ENCODE data around the gene DSN1.
A peak's percentile ranks its signal among the peaks of the same experiment; 100 is the strongest.

DSN1 gene

DNA sequence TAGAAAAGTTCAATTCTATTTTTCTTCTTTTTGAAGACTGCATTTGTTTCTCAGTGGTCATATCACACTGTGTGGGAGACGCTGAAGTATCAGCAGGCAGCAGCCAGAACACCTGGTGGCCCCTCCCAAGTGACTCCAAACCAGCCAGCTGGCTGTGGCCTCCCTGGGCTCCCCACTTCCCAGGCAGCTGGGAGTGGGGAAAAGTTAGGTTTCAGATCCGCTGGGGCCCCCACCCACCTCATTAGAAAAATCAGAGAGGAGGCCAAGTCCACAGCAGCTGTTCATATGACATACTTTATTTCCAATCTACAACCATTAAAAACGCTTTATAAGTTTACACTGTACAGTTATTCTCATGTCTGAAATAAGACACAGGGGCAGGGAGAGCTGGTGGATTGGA, 3.6 kb upstream of the DSN1 start:
- CTCF ChIA-PET, result interaction anchor here (0.7 to 1.4 kb wide), 6 partner anchors 43 to 327 kb away, joined by 3 to 6 read pairs (median 4); no protein-coding TSS in a partner anchor
- Histone ChIP-seq H3K4me3 (ENCODE audit: control insufficient read depth in 1 of 7, extremely low read depth in 1 of 7, insufficient read depth in 4 of 7, low read depth in 2 of 7, low read length in 6 of 7) (no peak overlapping the region), H3K9me3 (ENCODE audit: control extremely low read depth in 1 of 5, control insufficient read depth in 4 of 5, insufficient read depth in 2 of 5, low read depth in 1 of 5, low read length in 4 of 5) (no peaks in the 10 kb centered on the region), H3K27ac (ENCODE audit: insufficient read depth in 1 of 2, low read depth in 1 of 2, low read length in 2 of 2, poor library complexity in 1 of 2, severe bottlenecking in 2 of 2) (no peak overlapping the region), H3K4me1 (ENCODE audit: control extremely low read depth in 1 of 4, control insufficient read depth in 4 of 4, insufficient read depth in 4 of 4, low read length in 3 of 4) (peaks cover 6 to 14% (median 10%) of the 10 kb centered on the region in 4 experiments), H3K36me3 (ENCODE audit: control insufficient read depth in 4 of 4, insufficient read depth in 4 of 4, low read length in 3 of 4) (no peaks in the 10 kb centered on the region), H3K27me3 (replicated peaks in 2 of 5; ENCODE audit: control insufficient read depth in 4 of 5, insufficient read depth in 5 of 5, low read length in 4 of 5) (no peaks in the 10 kb centered on the region)
- no CpG with 5 or more reads among the region's 3 CpGs for WGBS (ENCODE audit: insufficient coverage)
- no peak for DNase-seq
- POLR2A ChIA-PET, result no interaction called here

DNA sequence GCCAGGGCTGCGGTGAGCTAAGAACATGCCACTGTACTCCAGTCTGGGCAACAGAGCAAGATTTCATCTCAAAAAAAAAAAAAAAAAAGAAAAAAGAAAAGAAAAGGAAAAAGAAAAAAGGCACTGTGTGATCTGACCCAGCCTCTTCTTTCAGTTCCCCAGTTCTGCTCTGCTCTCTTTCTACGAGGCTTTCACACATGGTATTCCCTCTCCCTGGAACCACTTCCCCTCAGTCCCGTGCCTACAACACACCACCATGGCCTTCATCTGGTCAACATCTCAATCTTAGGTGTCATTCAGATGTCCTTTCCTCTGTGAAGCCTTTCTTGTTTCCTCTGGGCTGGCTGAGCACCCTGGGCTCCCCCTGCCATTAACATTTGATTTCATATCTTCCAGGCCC, 2.3 kb upstream of the DSN1 start:
- Histone ChIP-seq H3K36me3 (ENCODE audit: control insufficient read depth in 4 of 4, insufficient read depth in 4 of 4, low read length in 3 of 4) (peaks cover 0 to 6% (median under 1%) of the 10 kb centered on the region in 4 experiments), H3K4me3 (ENCODE audit: control insufficient read depth in 1 of 7, extremely low read depth in 1 of 7, insufficient read depth in 4 of 7, low read depth in 2 of 7, low read length in 6 of 7) (no peak overlapping the region), H3K9me3 (ENCODE audit: control extremely low read depth in 1 of 5, control insufficient read depth in 4 of 5, insufficient read depth in 2 of 5, low read depth in 1 of 5, low read length in 4 of 5) (no peaks in the 10 kb centered on the region), H3K27ac (ENCODE audit: insufficient read depth in 1 of 2, low read depth in 1 of 2, low read length in 2 of 2, poor library complexity in 1 of 2, severe bottlenecking in 2 of 2) (no peak overlapping the region), H3K27me3 (replicated peaks in 2 of 5; ENCODE audit: control insufficient read depth in 4 of 5, insufficient read depth in 5 of 5, low read length in 4 of 5) (no peaks in the 10 kb centered on the region), H3K4me1 (ENCODE audit: control extremely low read depth in 1 of 4, control insufficient read depth in 4 of 4, insufficient read depth in 4 of 4, low read length in 3 of 4) (peaks cover 6 to 14% (median 10%) of the 10 kb centered on the region in 4 experiments)
- ChIA-PET POLR2A (no interaction called here), CTCF (interaction anchor here (1.0 kb wide), 1 partner anchor 20 kb away, joined by 3 read pairs; no protein-coding TSS in a partner anchor)
- 94% methylated on average over 2 of the region's 3 CpGs for WGBS (ENCODE audit: insufficient coverage)
- DNase-seq, result no peak

DNA sequence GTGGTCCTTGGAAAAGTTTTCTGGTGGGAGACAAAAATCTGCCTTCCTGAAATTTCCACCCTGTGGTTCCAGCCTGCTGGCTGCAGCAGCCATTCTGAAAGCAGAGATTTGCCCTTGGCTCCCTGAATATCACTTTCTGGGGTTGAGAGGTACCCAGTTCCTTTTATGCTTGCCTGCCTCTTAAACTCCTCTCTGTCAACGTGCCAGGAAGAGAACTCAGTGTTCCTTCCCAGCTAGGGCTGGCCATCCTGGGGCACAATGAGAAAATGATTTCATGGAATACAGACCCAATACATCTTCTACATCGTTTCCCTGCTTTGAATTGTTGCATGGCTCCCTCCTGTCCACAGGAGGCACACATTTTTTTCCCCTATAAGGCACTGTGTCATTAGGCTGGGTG, 1.6 kb upstream of the DSN1 start:
- ChIA-PET CTCF (interaction anchor here (0.9 to 2.3 kb wide), 5 partner anchors 11 to 149 kb away, joined by 3 to 14 read pairs (median 8); no protein-coding TSS in a partner anchor), POLR2A (interaction anchor here (0.6 kb wide), 1 partner anchor 164 kb away, joined by 3 read pairs; no protein-coding TSS in a partner anchor)
- DNase-seq, result no peak
- H3K4me1 ChIP-seq (ENCODE audit: control extremely low read depth in 1 of 4, control insufficient read depth in 4 of 4, insufficient read depth in 4 of 4, low read length in 3 of 4), result peaks cover 6 to 14% (median 10%) of the 10 kb centered on the region in 4 experiments
- no peak overlapping the region for H3K27ac ChIP-seq (ENCODE audit: insufficient read depth in 1 of 2, low read depth in 1 of 2, low read length in 2 of 2, poor library complexity in 1 of 2, severe bottlenecking in 2 of 2)
- H3K36me3 ChIP-seq (ENCODE audit: control insufficient read depth in 4 of 4, insufficient read depth in 4 of 4, low read length in 3 of 4), result peaks cover 0 to 9% (median 3%) of the 10 kb centered on the region in 4 experiments
- H3K4me3 ChIP-seq (ENCODE audit: control insufficient read depth in 1 of 7, extremely low read depth in 1 of 7, insufficient read depth in 4 of 7, low read depth in 2 of 7, low read length in 6 of 7), result no peak overlapping the region
- no peaks in the 10 kb centered on the region for H3K27me3 ChIP-seq (replicated peaks in 2 of 5; ENCODE audit: control insufficient read depth in 4 of 5, insufficient read depth in 5 of 5, low read length in 4 of 5)
- WGBS (ENCODE audit: insufficient coverage), result 100% methylated on average over 1 of the region's 2 CpGs
- no peaks in the 10 kb centered on the region for H3K9me3 ChIP-seq (ENCODE audit: control extremely low read depth in 1 of 5, control insufficient read depth in 4 of 5, insufficient read depth in 2 of 5, low read depth in 1 of 5, low read length in 4 of 5)

DNA sequence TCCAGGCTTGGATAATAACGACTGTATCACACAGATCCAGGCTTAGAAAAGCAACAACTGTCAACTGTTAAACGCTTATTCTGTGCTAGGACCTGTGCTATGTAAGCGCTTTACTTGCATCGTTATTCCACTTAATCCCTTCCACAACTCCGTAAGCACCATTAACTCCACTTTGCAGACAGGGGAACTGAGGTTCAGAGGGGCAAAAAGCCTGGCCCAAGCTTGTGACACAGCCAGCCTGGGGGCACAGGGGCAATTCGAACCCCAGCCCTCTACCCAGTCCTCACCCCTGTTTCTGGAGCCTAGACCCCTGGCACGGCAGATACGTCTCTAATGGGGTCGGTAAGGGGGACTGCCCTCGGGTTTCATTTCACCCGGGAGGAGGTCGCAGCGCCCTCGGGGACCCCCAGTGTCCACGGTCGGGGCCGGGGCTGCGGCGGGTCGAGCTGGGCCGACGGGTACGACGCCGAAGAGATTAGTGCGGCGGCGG, 411 bp downstream of the DSN1 start:
- peak overlapping the region in 1 of 2 experiments; percentile 94 for H3K27ac ChIP-seq (ENCODE audit: insufficient read depth in 1 of 2, low read depth in 1 of 2, low read length in 2 of 2, poor library complexity in 1 of 2, severe bottlenecking in 2 of 2)
- no peaks in the 10 kb centered on the region for H3K9me3 ChIP-seq (ENCODE audit: control extremely low read depth in 1 of 5, control insufficient read depth in 4 of 5, insufficient read depth in 2 of 5, low read depth in 1 of 5, low read length in 4 of 5)
- ChIA-PET POLR2A (interaction anchor here (1.2 kb wide), 1 partner anchor 17 kb away, joined by 3 read pairs; no protein-coding TSS in a partner anchor), CTCF (interaction anchor here (0.9 to 2.3 kb wide), 9 partner anchors 14 to 201 kb away, joined by 3 to 14 read pairs (median 6); no protein-coding TSS in a partner anchor)
- peak in 1 of 3 donors; percentile 10 for DNase-seq
- peaks cover 2 to 19% (median 6%) of the 10 kb centered on the region in 4 experiments for H3K36me3 ChIP-seq (ENCODE audit: control insufficient read depth in 4 of 4, insufficient read depth in 4 of 4, low read length in 3 of 4)
- peaks cover 6 to 14% (median 10%) of the 10 kb centered on the region in 4 experiments for H3K4me1 ChIP-seq (ENCODE audit: control extremely low read depth in 1 of 4, control insufficient read depth in 4 of 4, insufficient read depth in 4 of 4, low read length in 3 of 4)
- peak overlapping the region; percentile 77 to 98 (median 90) for H3K4me3 ChIP-seq (ENCODE audit: control insufficient read depth in 1 of 7, extremely low read depth in 1 of 7, insufficient read depth in 4 of 7, low read depth in 2 of 7, low read length in 6 of 7)
- WGBS (ENCODE audit: insufficient coverage), result 3% methylated on average over 26 of the region's 28 CpGs
- no peaks in the 10 kb centered on the region for H3K27me3 ChIP-seq (replicated peaks in 2 of 5; ENCODE audit: control insufficient read depth in 4 of 5, insufficient read depth in 5 of 5, low read length in 4 of 5)

DNA sequence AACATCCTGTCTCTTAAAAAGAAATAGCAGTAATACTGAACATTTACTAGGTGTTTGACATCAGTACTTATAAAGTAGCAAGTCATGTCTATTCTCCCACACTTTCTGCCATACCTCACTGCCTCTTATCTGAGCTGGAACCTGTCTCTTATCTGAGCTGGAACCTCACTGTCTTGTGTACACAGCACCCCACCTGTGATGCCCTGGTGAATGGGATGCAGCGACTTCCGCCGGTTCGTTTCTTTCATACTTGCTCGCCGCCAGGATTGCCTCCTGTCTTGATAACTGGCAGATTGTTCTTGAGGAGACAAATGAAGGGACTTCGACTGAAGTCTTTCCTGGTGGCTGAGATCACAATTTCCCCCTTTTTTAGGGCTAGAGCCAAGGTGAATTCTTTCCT, 2.9 kb downstream of the DSN1 start:
- ChIA-PET CTCF (interaction anchor here (1.3 to 3.4 kb wide), 2 partner anchors 15 to 34 kb away, joined by 3 to 20 read pairs; no protein-coding TSS in a partner anchor), POLR2A (no interaction called here)
- peaks cover 5 to 27% (median 8%) of the 10 kb centered on the region in 4 experiments for H3K36me3 ChIP-seq (ENCODE audit: control insufficient read depth in 4 of 4, insufficient read depth in 4 of 4, low read length in 3 of 4)
- H3K27ac ChIP-seq (ENCODE audit: insufficient read depth in 1 of 2, low read depth in 1 of 2, low read length in 2 of 2, poor library complexity in 1 of 2, severe bottlenecking in 2 of 2), result no peak overlapping the region
- 94% methylated on average over 7 of the region's 7 CpGs for WGBS (ENCODE audit: insufficient coverage)
- no peaks in the 10 kb centered on the region for H3K9me3 ChIP-seq (ENCODE audit: control extremely low read depth in 1 of 5, control insufficient read depth in 4 of 5, insufficient read depth in 2 of 5, low read depth in 1 of 5, low read length in 4 of 5)
- peaks cover 6 to 14% (median 10%) of the 10 kb centered on the region in 4 experiments for H3K4me1 ChIP-seq (ENCODE audit: control extremely low read depth in 1 of 4, control insufficient read depth in 4 of 4, insufficient read depth in 4 of 4, low read length in 3 of 4)
- DNase-seq, result no peak
- H3K4me3 ChIP-seq (ENCODE audit: control insufficient read depth in 1 of 7, extremely low read depth in 1 of 7, insufficient read depth in 4 of 7, low read depth in 2 of 7, low read length in 6 of 7), result no peak overlapping the region
- no peaks in the 10 kb centered on the region for H3K27me3 ChIP-seq (replicated peaks in 2 of 5; ENCODE audit: control insufficient read depth in 4 of 5, insufficient read depth in 5 of 5, low read length in 4 of 5)

DNA sequence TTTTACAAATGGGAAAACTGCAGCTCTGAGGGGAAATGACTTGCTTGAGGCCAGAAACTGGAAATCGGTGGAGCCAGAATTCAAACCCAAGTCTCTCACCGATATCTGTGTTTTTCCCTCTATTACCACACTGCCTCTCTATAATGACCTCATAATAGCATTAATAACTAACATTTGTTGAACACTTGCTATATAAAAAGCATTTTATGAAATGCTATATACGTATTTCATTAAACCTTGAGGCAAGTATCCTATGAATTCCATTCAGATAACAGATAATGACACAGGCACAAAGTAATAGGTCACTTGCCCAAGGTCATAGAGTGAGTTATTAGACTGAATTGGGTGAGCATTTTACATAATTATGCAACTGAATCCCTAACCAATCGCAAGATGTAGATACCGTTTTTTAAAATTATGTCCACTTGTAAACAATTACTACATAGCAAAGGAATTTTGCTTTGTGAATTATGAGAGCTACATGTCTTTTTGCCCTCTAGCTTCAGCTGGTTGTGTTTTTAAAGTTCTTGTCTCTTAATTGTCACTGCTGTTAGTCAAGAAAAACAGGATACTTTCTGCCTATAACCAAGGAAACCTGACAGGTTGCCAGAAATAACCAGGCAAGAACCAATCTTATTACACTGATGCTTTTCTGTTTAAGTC, 4.7 kb downstream of the DSN1 start:
- POLR2A ChIA-PET, result no interaction called here
- H3K9me3 ChIP-seq (ENCODE audit: control extremely low read depth in 1 of 5, control insufficient read depth in 4 of 5, insufficient read depth in 2 of 5, low read depth in 1 of 5, low read length in 4 of 5), result no peaks in the 10 kb centered on the region
- H3K27ac ChIP-seq (ENCODE audit: insufficient read depth in 1 of 2, low read depth in 1 of 2, low read length in 2 of 2, poor library complexity in 1 of 2, severe bottlenecking in 2 of 2), result no peak overlapping the region

DNA sequence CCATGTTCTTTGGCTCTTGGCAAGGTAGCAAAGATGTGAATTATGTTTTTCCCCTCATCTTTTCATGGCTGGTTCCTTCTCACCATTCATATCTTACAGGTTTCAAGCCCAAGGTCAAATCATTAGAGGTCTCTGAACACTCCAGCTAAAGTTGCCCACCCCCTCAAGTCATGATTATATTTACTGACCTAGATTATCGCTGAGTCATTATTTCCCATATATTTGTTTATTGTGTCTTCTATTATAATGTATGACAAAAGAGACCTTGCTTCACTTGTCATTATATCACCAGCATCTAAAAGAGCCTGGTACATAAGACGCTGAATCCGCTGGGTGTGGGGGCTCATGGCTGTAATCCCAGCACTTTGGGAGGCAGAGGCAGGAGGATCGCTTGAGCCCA, 12.4 kb downstream of the DSN1 start:
- Histone ChIP-seq H3K27me3 (replicated peaks in 2 of 5; ENCODE audit: control insufficient read depth in 4 of 5, insufficient read depth in 5 of 5, low read length in 4 of 5) (no peaks in the 10 kb centered on the region), H3K9me3 (ENCODE audit: control extremely low read depth in 1 of 5, control insufficient read depth in 4 of 5, insufficient read depth in 2 of 5, low read depth in 1 of 5, low read length in 4 of 5) (no peaks in the 10 kb centered on the region), H3K4me3 (ENCODE audit: control insufficient read depth in 1 of 7, extremely low read depth in 1 of 7, insufficient read depth in 4 of 7, low read depth in 2 of 7, low read length in 6 of 7) (no peak overlapping the region), H3K36me3 (ENCODE audit: control insufficient read depth in 4 of 4, insufficient read depth in 4 of 4, low read length in 3 of 4) (peaks cover 3 to 40% (median 5%) of the 10 kb centered on the region in 4 experiments), H3K27ac (ENCODE audit: insufficient read depth in 1 of 2, low read depth in 1 of 2, low read length in 2 of 2, poor library complexity in 1 of 2, severe bottlenecking in 2 of 2) (no peak overlapping the region), H3K4me1 (ENCODE audit: control extremely low read depth in 1 of 4, control insufficient read depth in 4 of 4, insufficient read depth in 4 of 4, low read length in 3 of 4) (peaks cover 5 to 21% (median 12%) of the 10 kb centered on the region in 4 experiments)
- POLR2A ChIA-PET, result no interaction called here
- DNase-seq, result no peak
- CTCF ChIA-PET, result no interaction called here
- WGBS (ENCODE audit: insufficient coverage), result 100% methylated on average over 1 of the region's 4 CpGs

More for the DNA sequence above, 4.7 kb downstream of the DSN1 start:
- Histone ChIP-seq H3K4me3 (ENCODE audit: control insufficient read depth in 1 of 7, extremely low read depth in 1 of 7, insufficient read depth in 4 of 7, low read depth in 2 of 7, low read length in 6 of 7) (no peak overlapping the region), H3K4me1 (ENCODE audit: control extremely low read depth in 1 of 4, control insufficient read depth in 4 of 4, insufficient read depth in 4 of 4, low read length in 3 of 4) (peaks cover 6 to 11% (median 9%) of the 10 kb centered on the region in 4 experiments), H3K27me3 (replicated peaks in 2 of 5; ENCODE audit: control insufficient read depth in 4 of 5, insufficient read depth in 5 of 5, low read length in 4 of 5) (no peaks in the 10 kb centered on the region), H3K36me3 (ENCODE audit: control insufficient read depth in 4 of 4, insufficient read depth in 4 of 4, low read length in 3 of 4) (peaks cover 5 to 27% (median 9%) of the 10 kb centered on the region in 4 experiments)
- WGBS (ENCODE audit: insufficient coverage), result no CpG with 5 or more reads among the region's 5 CpGs
- CTCF ChIA-PET, result interaction anchor here (0.6 to 3.4 kb wide), 3 partner anchors 13 to 98 kb away, joined by 3 to 20 read pairs (median 4); no protein-coding TSS in a partner anchor
- DNase-seq, result no peak
